ENCODE data around the gene TNFSF8. TPM values are rescaled to one million over a fixed set of nuclear protein-coding genes. Genes with fewer than 3 reads are reported as not detected.

The TNFSF8 gene
- total and polyA plus RNA-seq, 12 donors: 0.11 to 2.3 (median 0.65) TPM

GRCh38 chr9:114969269-114969668, 38.9 kb upstream of the TNFSF8 start:
- ATAC-seq (no peak), DNase-seq (no peak)
- Histone ChIP-seq H3K27me3 (peaks cover 0 to 6% (median 0%) of the 10 kb centered on the region in 7 donors), H3K27ac (no peak overlapping the region), H3K9me3 (peaks cover 0 to 14% (median 0%) of the 10 kb centered on the region in 11 donors), H3K36me3 (no peaks in the 10 kb centered on the region), H3K4me3 (no peak overlapping the region), H3K4me1 (peaks cover 0 to 14% (median 0%) of the 10 kb centered on the region in 9 donors)
- 59 to 61% methylated on average over 1 of the region's 1 CpG for WGBS, 2 donors
- no peak for TF ChIP-seq CTCF (IDR thresholded peaks at IDR 0.05)
- intact Hi-C loops (cut with DNase I): no loop called here

- H3K4me3 ChIP-seq: no peak overlapping the region
- ATAC-seq (no peak), DNase-seq (no peak)
- intact Hi-C loops (cut with DNase I): no loop called here
- peaks cover 0 to 6% (median 0%) of the 10 kb centered on the region in 7 donors for H3K27me3 ChIP-seq
- H3K9me3 ChIP-seq: peaks cover 0 to 18% (median 0%) of the 10 kb centered on the region in 11 donors
- whole genome bisulfite sequencing, 2 donors: 21 to 27% methylated on average over 1 of the region's 1 CpG
- H3K36me3 ChIP-seq: no peaks in the 10 kb centered on the region
- H3K4me1 ChIP-seq: peaks cover 0 to 14% (median 0%) of the 10 kb centered on the region in 9 donors
- no peak overlapping the region for H3K27ac ChIP-seq
- TF ChIP-seq CTCF (IDR thresholded peaks at IDR 0.05): no peak
These were observed 38.3 kb upstream of the TNFSF8 start for GRCh38 chr9:114968671-114969070.

- DNase-seq: no peak
- TF ChIP-seq CTCF (IDR thresholded peaks at IDR 0.05): no peak
- intact Hi-C loops (cut with DNase I): no loop called here
- H3K27ac ChIP-seq: no peak overlapping the region
- WGBS, 2 donors: 85 to 86% methylated on average over 1 of the region's 1 CpG
- no peak for ATAC-seq
- H3K9me3 ChIP-seq: peaks cover 0 to 43% (median 13%) of the 10 kb centered on the region in 11 donors
- H3K4me1 ChIP-seq: peaks cover 0 to 14% (median 0%) of the 10 kb centered on the region in 9 donors
- no peak overlapping the region for H3K4me3 ChIP-seq
- H3K27me3 ChIP-seq: peaks cover 0 to 6% (median 0%) of the 10 kb centered on the region in 7 donors
- H3K36me3 ChIP-seq: no peaks in the 10 kb centered on the region
These were observed 35.2 kb upstream of the TNFSF8 start for GRCh38 chr9:114965564-114965963.

- Histone ChIP-seq H3K4me1 (peaks cover 0 to 4% (median 0%) of the 10 kb centered on the region in 9 donors), H3K4me3 (no peak overlapping the region), H3K27ac (no peak overlapping the region), H3K27me3 (peaks cover 0 to 1% (median 0%) of the 10 kb centered on the region in 7 donors), H3K36me3 (no peaks in the 10 kb centered on the region), H3K9me3 (peaks cover 0 to 55% (median 13%) of the 10 kb centered on the region in 11 donors)
- no peak for ATAC-seq
- WGBS, 2 donors: 77 to 80% methylated on average over 7 of the region's 7 CpGs
- DNase-seq: no peak
- no peak for TF ChIP-seq CTCF (IDR thresholded peaks at IDR 0.05)
- intact Hi-C loops (cut with DNase I): no loop called here
These were observed 32.4 kb upstream of the TNFSF8 start for GRCh38 chr9:114962809-114963208.
